ENCODE data around the gene PPM1A. TPM values are rescaled to one million over a fixed set of nuclear protein-coding genes. Genes with fewer than 3 reads are reported as not detected.

PPM1A gene
- total and polyA plus RNA-seq, 2 of the 8 experiments (the other 6 are each of a cell fraction or from before 2014, with no cell fraction given): 14.0 to 51.2 TPM

- Histone ChIP-seq H3K4me2 (ENCODE audit: insufficient read depth in 1 of 2, low read depth in 2 of 2, low read length in 2 of 2) (no peak overlapping the region), H4K8ac (ENCODE audit: extremely low read depth, insufficient read depth, low read length) (no peak overlapping the region), H2BK120ac (replicated peaks; ENCODE audit: low read depth, low read length) (no peak overlapping the region), H2AK5ac (ENCODE audit: low read depth, low read length) (no peak overlapping the region), H3K4ac (replicated peaks; ENCODE audit: insufficient read length, low read depth, low read length) (no peak overlapping the region), H2BK5ac (ENCODE audit: low read depth, low read length) (no peak overlapping the region), H3K27me3 (replicated peaks in 1 of 4; ENCODE audit: control insufficient read depth in 3 of 4, extremely low read depth in 1 of 4, insufficient read depth in 3 of 4, low read length in 3 of 4) (no peaks in the 10 kb centered on the region), H3K9me3 (ENCODE audit: insufficient read depth in 2 of 2, low read depth in 1 of 2, low read length in 1 of 2) (no peaks in the 10 kb centered on the region), H3K9ac (replicated peaks in 1 of 4; ENCODE audit: extremely low read depth in 1 of 4, low read depth in 3 of 4, low read length in 3 of 4) (no peak overlapping the region), H2BK15ac (ENCODE audit: low read length) (no peak overlapping the region), H2BK20ac (ENCODE audit: low read length) (no peak overlapping the region), H3K23ac (ENCODE audit: insufficient read length) (no peak overlapping the region), H3K23me2 (ENCODE audit: low read depth, low read length) (no peaks in the 10 kb centered on the region), H2AFZ (ENCODE audit: low read length) (no peak overlapping the region), H3K14ac (ENCODE audit: insufficient read length) (no peak overlapping the region), H3K18ac (ENCODE audit: extremely low read depth, low read length) (no peak overlapping the region), H3K4me3 (ENCODE audit: extremely low read depth in 1 of 4, insufficient read depth in 2 of 4, low read depth in 3 of 4, low read length in 4 of 4) (no peak overlapping the region), H4K91ac (replicated peaks; ENCODE audit: insufficient read length, low read length) (no peak overlapping the region), H3K79me2 (ENCODE audit: control insufficient read depth in 1 of 2, insufficient read depth in 2 of 2, low read length in 2 of 2) (no peaks in the 10 kb centered on the region), H4K5ac (ENCODE audit: insufficient read length, low read depth, low read length) (no peak overlapping the region), H3K56ac (replicated peaks; ENCODE audit: insufficient read length, low read depth, low read length) (no peak overlapping the region), H3K36me3 (ENCODE audit: control insufficient read depth in 2 of 4, insufficient read depth in 4 of 4, low read length in 3 of 4) (no peaks in the 10 kb centered on the region), H4K20me1 (replicated peaks in 1 of 2; ENCODE audit: control insufficient read depth in 1 of 2, insufficient read depth in 2 of 2, low read length in 2 of 2) (no peaks in the 10 kb centered on the region), H3K27ac (ENCODE audit: low read depth, low read length) (no peak overlapping the region), H3K79me1 (ENCODE audit: low read depth, low read length) (no peaks in the 10 kb centered on the region), H3K4me1 (replicated peaks in 1 of 4; ENCODE audit: control insufficient read depth in 3 of 4, insufficient read depth in 4 of 4, low read length in 3 of 4) (peaks cover 3 to 20% (median 13%) of the 10 kb centered on the region in 4 experiments; a peak in 6 of 7 replicates), H2BK12ac (ENCODE audit: low read depth, low read length) (no peak overlapping the region)
- TF ChIP-seq SRF (IDR thresholded peaks at IDR 0.05; ENCODE audit: low read depth, low read length) (no peak), TAF7 (optimal IDR thresholded peaks at IDR 0.05; ENCODE audit: borderline replicate concordance, low read depth, low read length) (no peak), JUND (IDR thresholded peaks at IDR 0.05; ENCODE audit: low read length) (no peak), JUN (IDR thresholded peaks at IDR 0.05; ENCODE audit: low read depth, low read length) (no peak), POU5F1 (IDR thresholded peaks at IDR 0.05; ENCODE audit: low read depth, low read length) (no peak), CTBP2 (IDR thresholded peaks at IDR 0.05; ENCODE audit: borderline replicate concordance, insufficient read depth, insufficient read length, low read length) (no peak), RAD21 (IDR thresholded peaks at IDR 0.05 in 1 of 2, conservative IDR thresholded peaks at IDR 0.05 in 1 of 2; ENCODE audit: low read depth in 2 of 2, low read length in 2 of 2) (no peak)
- TF ChIP-seq, protein P1, sequence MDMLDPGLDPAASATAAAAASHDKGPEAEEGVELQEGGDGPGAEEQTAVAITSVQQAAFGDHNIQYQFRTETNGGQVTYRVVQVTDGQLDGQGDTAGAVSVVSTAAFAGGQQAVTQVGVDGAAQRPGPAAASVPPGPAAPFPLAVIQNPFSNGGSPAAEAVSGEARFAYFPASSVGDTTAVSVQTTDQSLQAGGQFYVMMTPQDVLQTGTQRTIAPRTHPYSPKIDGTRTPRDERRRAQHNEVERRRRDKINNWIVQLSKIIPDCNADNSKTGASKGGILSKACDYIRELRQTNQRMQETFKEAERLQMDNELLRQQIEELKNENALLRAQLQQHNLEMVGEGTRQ (IDR thresholded peaks at IDR 0.05; ENCODE audit: low read length): no peak
- 83% methylated on average over 4 of the region's 4 CpGs; no CpG with 5 or more reads in 1 of the 2 experiments for WGBS, 2 experiments (ENCODE audit: extremely low coverage in 1 of 2, insufficient coverage in 1 of 2, insufficient read length in 1 of 2, insufficient replicate concordance in 2 of 2, low coverage in 1 of 2, low lambda C conversion rate in 2 of 2, missing lambda C conversion rate in 1 of 2)
- FAIRE-seq (no peak), DNase-seq (ENCODE audit: low read depth in 1 of 2, low spot score in 2 of 2) (no peak)
- ChIA-PET CTCF (ENCODE audit: partially characterized antibody) (interaction anchor here (1.2 to 2.2 kb wide), 2 partner anchors 17 to 39 kb away, joined by 3 to 9 read pairs; no protein-coding TSS in a partner anchor), POLR2A (ENCODE audit: partially characterized antibody) (interaction anchor here (1.9 kb wide), 1 partner anchor 12 kb away, joined by 5 read pairs; no protein-coding TSS in a partner anchor)
Measured at GRCh38 chr14:60311417-60311816, 62.4 kb downstream of the PPM1A start.

Measured in H1 (cell line).